ENCODE measurements around the gene SAP30BP.

SAP30BP gene

GRCh38 chr17:75750661-75751423, 83.7 kb downstream of the SAP30BP start:
- Histone ChIP-seq H3K27me3 (ENCODE audit: control insufficient read depth, insufficient read depth, low read length) (no peaks in the 10 kb centered on the region), H3K4me3 (ENCODE audit: low read depth, low read length) (no peak overlapping the region), H3K36me3 (ENCODE audit: control insufficient read depth, insufficient read depth, low read length) (no peaks in the 10 kb centered on the region), H3K9ac (no peak overlapping the region), H3K9me3 (ENCODE audit: control insufficient read depth, low read length) (no peaks in the 10 kb centered on the region), H3K79me2 (no peaks in the 10 kb centered on the region), H3K4me2 (ENCODE audit: low read length) (no peak overlapping the region), H3K27ac (no peak overlapping the region), H3K4me1 (peaks cover 10% of the 10 kb centered on the region), H2AFZ (no peak overlapping the region)
- TF ChIP-seq, protein P1, sequence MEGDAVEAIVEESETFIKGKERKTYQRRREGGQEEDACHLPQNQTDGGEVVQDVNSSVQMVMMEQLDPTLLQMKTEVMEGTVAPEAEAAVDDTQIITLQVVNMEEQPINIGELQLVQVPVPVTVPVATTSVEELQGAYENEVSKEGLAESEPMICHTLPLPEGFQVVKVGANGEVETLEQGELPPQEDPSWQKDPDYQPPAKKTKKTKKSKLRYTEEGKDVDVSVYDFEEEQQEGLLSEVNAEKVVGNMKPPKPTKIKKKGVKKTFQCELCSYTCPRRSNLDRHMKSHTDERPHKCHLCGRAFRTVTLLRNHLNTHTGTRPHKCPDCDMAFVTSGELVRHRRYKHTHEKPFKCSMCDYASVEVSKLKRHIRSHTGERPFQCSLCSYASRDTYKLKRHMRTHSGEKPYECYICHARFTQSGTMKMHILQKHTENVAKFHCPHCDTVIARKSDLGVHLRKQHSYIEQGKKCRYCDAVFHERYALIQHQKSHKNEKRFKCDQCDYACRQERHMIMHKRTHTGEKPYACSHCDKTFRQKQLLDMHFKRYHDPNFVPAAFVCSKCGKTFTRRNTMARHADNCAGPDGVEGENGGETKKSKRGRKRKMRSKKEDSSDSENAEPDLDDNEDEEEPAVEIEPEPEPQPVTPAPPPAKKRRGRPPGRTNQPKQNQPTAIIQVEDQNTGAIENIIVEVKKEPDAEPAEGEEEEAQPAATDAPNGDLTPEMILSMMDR (IDR thresholded peaks at IDR 0.05) = no peak

DNA sequence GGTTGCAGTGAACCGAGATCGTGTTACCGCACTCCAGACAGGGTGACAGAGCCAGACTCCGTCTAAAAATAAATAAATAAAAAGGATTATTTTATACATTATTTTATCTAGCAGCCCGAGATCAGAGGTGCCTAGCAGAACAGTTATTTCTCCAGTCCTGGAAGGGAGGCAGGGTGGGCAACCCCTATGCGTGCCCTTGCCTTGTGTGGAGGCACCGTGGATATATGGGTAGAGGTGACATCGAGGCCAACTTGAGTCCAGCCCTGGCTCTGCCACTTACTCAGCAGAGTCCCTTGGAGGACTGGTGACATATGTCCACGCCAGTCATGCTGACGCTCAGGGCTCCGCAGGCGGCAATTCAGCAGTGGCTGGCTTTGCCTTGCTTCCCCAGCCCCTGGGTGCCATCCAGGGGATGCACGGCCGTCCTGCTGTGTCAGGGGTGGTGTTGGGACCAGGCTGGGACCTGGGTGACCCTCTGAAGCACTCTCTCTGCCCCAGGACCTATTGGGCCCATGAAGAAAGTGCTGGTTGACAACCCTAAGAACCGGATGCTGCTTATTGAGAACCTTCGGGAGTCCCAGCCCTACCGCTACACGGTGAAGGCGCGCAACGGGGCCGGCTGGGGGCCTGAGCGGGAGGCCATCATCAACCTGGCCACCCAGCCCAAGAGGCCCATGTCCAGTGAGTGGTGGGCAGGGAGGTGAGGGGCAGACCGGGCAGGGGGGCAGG, 84.7 kb downstream of the SAP30BP start:
- no peak overlapping the region for H3K27ac ChIP-seq
- no peaks in the 10 kb centered on the region for H3K27me3 ChIP-seq (ENCODE audit: control insufficient read depth, insufficient read depth, low read length)
- no peaks in the 10 kb centered on the region for H3K9me3 ChIP-seq (ENCODE audit: control insufficient read depth, low read length)
- no peak overlapping the region for H2AFZ ChIP-seq
- H3K9ac ChIP-seq = no peak overlapping the region
- no peaks in the 10 kb centered on the region for H3K36me3 ChIP-seq (ENCODE audit: control insufficient read depth, insufficient read depth, low read length)
- H3K4me3 ChIP-seq (ENCODE audit: low read depth, low read length) = no peak overlapping the region
- H3K79me2 ChIP-seq = no peaks in the 10 kb centered on the region
- H3K4me2 ChIP-seq (ENCODE audit: low read length) = no peak overlapping the region
- peaks cover 10% of the 10 kb centered on the region for H3K4me1 ChIP-seq
- TF ChIP-seq, protein P1 (IDR thresholded peaks at IDR 0.05) = no peak

DNA sequence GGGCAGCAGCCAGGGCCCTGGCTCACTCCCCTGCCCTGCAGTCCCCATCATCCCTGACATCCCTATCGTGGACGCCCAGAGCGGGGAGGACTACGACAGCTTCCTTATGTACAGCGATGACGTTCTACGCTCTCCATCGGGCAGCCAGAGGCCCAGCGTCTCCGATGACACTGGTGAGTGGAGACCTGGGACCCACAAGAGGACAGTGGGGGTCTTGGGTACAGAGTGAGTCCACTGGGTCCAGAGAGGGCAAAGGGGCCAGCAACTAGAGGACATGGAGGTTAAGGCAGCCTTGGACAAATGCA, 85.2 kb downstream of the SAP30BP start:
- no peak overlapping the region for H3K4me3 ChIP-seq (ENCODE audit: low read depth, low read length)
- H3K27me3 ChIP-seq (ENCODE audit: control insufficient read depth, insufficient read depth, low read length) = no peaks in the 10 kb centered on the region
- H3K27ac ChIP-seq = no peak overlapping the region
- no peak overlapping the region for H2AFZ ChIP-seq
- no peak overlapping the region for H3K4me2 ChIP-seq (ENCODE audit: low read length)
- no peaks in the 10 kb centered on the region for H3K9me3 ChIP-seq (ENCODE audit: control insufficient read depth, low read length)
- H3K36me3 ChIP-seq (ENCODE audit: control insufficient read depth, insufficient read depth, low read length) = no peaks in the 10 kb centered on the region
- no peaks in the 10 kb centered on the region for H3K79me2 ChIP-seq
- peaks cover 10% of the 10 kb centered on the region for H3K4me1 ChIP-seq
- TF ChIP-seq, protein P1 (IDR thresholded peaks at IDR 0.05) = no peak
- H3K9ac ChIP-seq = no peak overlapping the region

DNA sequence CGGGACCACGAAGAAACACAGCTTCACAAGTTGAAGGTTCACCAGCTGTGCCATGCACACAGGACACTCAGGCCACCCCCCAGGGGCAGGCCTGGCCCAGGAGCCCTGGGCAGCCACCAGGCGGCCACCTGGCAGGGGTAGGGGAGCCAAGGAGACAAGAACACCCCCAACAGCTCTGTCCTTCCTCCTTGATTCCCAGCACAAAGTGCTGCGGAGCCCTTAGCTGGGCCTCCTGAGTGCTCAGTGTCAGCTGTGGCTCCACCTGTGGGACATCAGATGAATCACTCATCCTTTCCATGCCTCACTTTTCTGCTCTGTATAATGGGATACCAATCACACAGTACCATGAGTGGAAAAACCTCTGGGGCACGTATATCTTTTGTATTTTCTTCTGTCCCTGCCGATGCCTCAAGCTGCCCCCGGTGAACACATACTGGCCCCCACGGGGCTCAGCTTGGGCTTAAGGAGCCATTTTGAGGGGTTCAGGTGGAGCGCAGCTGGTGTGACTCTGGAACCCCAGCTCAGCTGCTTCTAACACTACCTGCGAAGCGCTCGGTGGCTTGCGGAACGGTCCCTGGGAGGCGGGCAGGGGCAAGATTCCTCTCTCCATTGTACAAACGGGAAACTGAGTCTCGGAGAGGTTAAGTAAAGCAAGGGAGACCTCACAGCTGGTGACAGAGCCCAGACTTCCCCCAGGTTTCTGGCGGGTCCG, 85.8 kb downstream of the SAP30BP start:
- Histone ChIP-seq H3K9me3 (ENCODE audit: control insufficient read depth, low read length) (no peaks in the 10 kb centered on the region), H3K36me3 (ENCODE audit: control insufficient read depth, insufficient read depth, low read length) (no peaks in the 10 kb centered on the region), H2AFZ (peak overlapping the region; percentile 94), H3K27ac (no peak overlapping the region), H3K27me3 (ENCODE audit: control insufficient read depth, insufficient read depth, low read length) (no peaks in the 10 kb centered on the region), H3K9ac (no peak overlapping the region), H3K79me2 (no peaks in the 10 kb centered on the region), H3K4me3 (ENCODE audit: low read depth, low read length) (peak overlapping the region; percentile 55), H3K4me2 (ENCODE audit: low read length) (peak overlapping the region; percentile 74), H3K4me1 (peaks cover 10% of the 10 kb centered on the region)
- TF ChIP-seq, protein P1 (IDR thresholded peaks at IDR 0.05) = no peak

Measured in parathyroid adenoma (tissue), 2 donors.